HEK293 (cell line): ENCODE measurements around the gene KCNQ1.
A peak's percentile ranks its signal among the peaks of the same experiment; 100 is the strongest.

Source experiments
- ATF2 ChIP-seq: fragments of 450-650 bp; formaldehyde crosslinking; IDR thresholded peaks from 2 replicates; pipeline ENCODE4 v1.5.1; 2016; ENCODE audit warnings: missing biosample characterization, missing genetic modification characterization, low read depth
- GLIS2 ChIP-seq: fragments of 450-650 bp; formaldehyde crosslinking; IDR thresholded peaks from 2 replicates; pipeline ENCODE4 v1.5.1; 2016; ENCODE audit warnings: missing biosample characterization, missing genetic modification characterization
- HOXA7 ChIP-seq: sonication (generic); formaldehyde crosslinking; IDR thresholded peaks from 2 replicates; pipeline ENCODE4 v1.8.1; 2022; ENCODE audit warnings: missing genetic modification reagents, borderline replicate concordance
- IKZF3 ChIP-seq: fragments of 450-650 bp; IDR thresholded peaks from 2 replicates; pipeline ENCODE4 v1.5.0; 2018; ENCODE audit warnings: missing biosample characterization, mild to moderate bottlenecking, missing genetic modification characterization, moderate library complexity
- PATZ1 ChIP-seq: fragments of 450-650 bp; formaldehyde crosslinking; IDR thresholded peaks from 2 replicates; pipeline ENCODE4 v1.5.1; 2016; ENCODE audit warnings: missing biosample characterization, missing genetic modification characterization
- SETDB1 ChIP-seq: IDR thresholded peaks from one replicate; pipeline ENCODE4 v1.6.1; 2017; ENCODE audit warnings: mild to moderate bottlenecking, low read length, moderate library complexity, mixed read lengths; ENCODE audit not compliant: insufficient read length
- TRIM28 ChIP-seq: IDR thresholded peaks from 2 replicates; pipeline ENCODE4 v1.6.1; 2011; ENCODE audit warnings: low read length, control low read depth, borderline replicate concordance
- ZBTB7A ChIP-seq: fragments of 450-650 bp; formaldehyde crosslinking; IDR thresholded peaks from 2 replicates; pipeline ENCODE4 v1.5.1; 2016; ENCODE audit warnings: low read depth, missing biosample characterization, missing genetic modification characterization
- ZBTB8A ChIP-seq: fragments of 450-650 bp; formaldehyde crosslinking; IDR thresholded peaks from 2 replicates; pipeline ENCODE4 v1.5.1; 2016; ENCODE audit warnings: missing biosample characterization, missing genetic modification characterization
- ZNF114 ChIP-seq: fragments of 450-650 bp; formaldehyde crosslinking; IDR thresholded peaks from 2 replicates; pipeline ENCODE4 v1.5.0; 2017; ENCODE audit warnings: missing biosample characterization, missing genetic modification characterization
- ZNF16 ChIP-seq: fragments of 450-650 bp; formaldehyde crosslinking; IDR thresholded peaks from 2 replicates; pipeline ENCODE4 v1.5.1; 2016; ENCODE audit warnings: low read depth, missing biosample characterization, missing genetic modification characterization
- ZNF175 ChIP-seq: fragments of 450-650 bp; formaldehyde crosslinking; IDR thresholded peaks from 2 replicates; pipeline ENCODE4 v1.5.1; 2016; ENCODE audit warnings: missing biosample characterization, missing genetic modification characterization
- ZNF214 ChIP-seq: fragments of 450-650 bp; formaldehyde crosslinking; IDR thresholded peaks from 2 replicates; pipeline ENCODE4 v1.5.1; 2017; ENCODE audit warnings: missing biosample characterization, mild to moderate bottlenecking, missing genetic modification characterization, borderline replicate concordance
- ZNF311 ChIP-seq: fragments of 450-650 bp; formaldehyde crosslinking; IDR thresholded peaks from 2 replicates; pipeline ENCODE4 v1.5.1; 2017; ENCODE audit warnings: missing biosample characterization, missing genetic modification characterization, borderline replicate concordance
- ZNF404 ChIP-seq: fragments of 450-650 bp; formaldehyde crosslinking; IDR thresholded peaks from 2 replicates; pipeline ENCODE4 v1.5.1; 2017; ENCODE audit warnings: missing biosample characterization, missing genetic modification characterization
- ZNF416 ChIP-seq: fragments of 450-650 bp; formaldehyde crosslinking; IDR thresholded peaks from 2 replicates; pipeline ENCODE4 v1.5.1; 2016; ENCODE audit warnings: missing biosample characterization, missing genetic modification characterization
- ZNF48 ChIP-seq: fragments of 450-650 bp; formaldehyde crosslinking; IDR thresholded peaks from 2 replicates; pipeline ENCODE4 v1.5.1; 2016; ENCODE audit warnings: missing biosample characterization, missing genetic modification characterization
- ZNF488 ChIP-seq: fragments of 450-650 bp; formaldehyde crosslinking; IDR thresholded peaks from 2 replicates; pipeline ENCODE4 v1.5.1; 2016; ENCODE audit warnings: missing biosample characterization, missing genetic modification characterization
- ZNF555 ChIP-seq: fragments of 450-650 bp; formaldehyde crosslinking; conservative IDR thresholded peaks from 2 replicates; pipeline ENCODE4 v1.5.1; 2017; ENCODE audit warnings: missing biosample characterization, mild to moderate bottlenecking, missing genetic modification characterization, inconsistent platforms
- ZNF596 ChIP-seq: fragments of 450-650 bp; IDR thresholded peaks from 2 replicates; pipeline ENCODE4 v1.5.0; 2018; ENCODE audit warnings: missing biosample characterization, mild to moderate bottlenecking, missing genetic modification characterization, moderate library complexity
- ZNF639 ChIP-seq: fragments of 450-650 bp; formaldehyde crosslinking; IDR thresholded peaks from 2 replicates; pipeline ENCODE4 v1.5.1; 2016; ENCODE audit warnings: missing biosample characterization, missing genetic modification characterization
- ZNF660 ChIP-seq: fragments of 450-650 bp; IDR thresholded peaks from 2 replicates; pipeline ENCODE4 v1.5.1; 2018; ENCODE audit warnings: missing biosample characterization, mild to moderate bottlenecking, missing genetic modification characterization
- ZNF692 ChIP-seq: fragments of 450-650 bp; formaldehyde crosslinking; IDR thresholded peaks from 2 replicates; pipeline ENCODE4 v1.5.1; 2016; ENCODE audit warnings: missing biosample characterization, missing genetic modification characterization
- ZNF707 ChIP-seq: fragments of 450-650 bp; formaldehyde crosslinking; IDR thresholded peaks from 2 replicates; pipeline ENCODE4 v1.5.1; 2016; ENCODE audit warnings: missing biosample characterization, missing genetic modification characterization
- ZNF777 ChIP-seq: fragments of 450-650 bp; formaldehyde crosslinking; IDR thresholded peaks from 2 replicates; pipeline ENCODE4 v1.5.1; 2017; ENCODE audit warnings: missing biosample characterization, missing genetic modification characterization, borderline replicate concordance
- ZNF785 ChIP-seq: fragments of 450-650 bp; formaldehyde crosslinking; IDR thresholded peaks from 2 replicates; pipeline ENCODE4 v1.5.1; 2016; ENCODE audit warnings: missing biosample characterization, missing genetic modification characterization
- ZSCAN30 ChIP-seq: fragments of 450-650 bp; IDR thresholded peaks from 2 replicates; pipeline ENCODE4 v1.5.1; 2018; ENCODE audit warnings: missing biosample characterization, mild to moderate bottlenecking, missing genetic modification characterization, moderate library complexity
- ZSCAN4 ChIP-seq: fragments of 450-650 bp; formaldehyde crosslinking; IDR thresholded peaks from 2 replicates; pipeline ENCODE4 v1.5.1; 2017; ENCODE audit warnings: missing biosample characterization, missing genetic modification characterization

Gene KCNQ1

GRCh38 chr11:2532704-2533586, 88.1 kb downstream of the KCNQ1 start (continued):
- TF ChIP-seq ZNF488 (tag by site-specific recombination) (no peak), ZNF596 (tag by site-specific recombination) (no peak), PATZ1 (tag by site-specific recombination) (peak; percentile 60), IKZF3 (tag by site-specific recombination) (no peak), ZBTB7A (tag by site-specific recombination) (no peak), ZNF214 (tag by site-specific recombination) (no peak), ZNF114 (tag by site-specific recombination) (no peak), ZNF404 (tag by site-specific recombination) (no peak), ZSCAN4 (tag by site-specific recombination) (no peak), ZSCAN30 (tag by site-specific recombination) (peak; percentile 70; the same call in 1 of the 2 replicates), ZNF555 (no peak), ZNF16 (no peak), ZNF692 (peak; percentile 39; the same call in 1 of the 2 replicates), SETDB1 (no peak), ZNF639 (tag by site-specific recombination) (0 out of 2 replicates have a peak, but pooled peaks have one; percentile 34), ZNF707 (tag by site-specific recombination) (no peak), ZNF311 (tag by site-specific recombination) (no peak), ZNF777 (tag by site-specific recombination) (no peak), ZNF660 (0 out of 2 replicates have a peak, but pooled peaks have one; percentile 26), GLIS2 (peak; percentile 84), TRIM28 (no peak), ZNF785 (no peak), ZNF48 (no peak), HOXA7 (CRISPR knock-in tag) (no peak), ZBTB8A (no peak), ZNF416 (no peak), ATF2 (no peak), ZNF175 (no peak)
